GM10266 (cell line): ENCODE results near the gene SPINT1.

Experiments used
- DNase-seq: peaks from one replicate; pipeline ENCODE4 v3.0.0; 2012; ENCODE audit errors: extremely low spot score
- TF ChIP-seq, protein P1 (sequence below): IDR thresholded peaks from 2 replicates; pipeline ENCODE4 v1.5.1; 2012; ENCODE audit warnings: mild to moderate bottlenecking, low read depth; ENCODE audit not compliant: control insufficient read depth, insufficient read depth; ENCODE audit errors: missing control alignments

Gene SPINT1

DNA sequence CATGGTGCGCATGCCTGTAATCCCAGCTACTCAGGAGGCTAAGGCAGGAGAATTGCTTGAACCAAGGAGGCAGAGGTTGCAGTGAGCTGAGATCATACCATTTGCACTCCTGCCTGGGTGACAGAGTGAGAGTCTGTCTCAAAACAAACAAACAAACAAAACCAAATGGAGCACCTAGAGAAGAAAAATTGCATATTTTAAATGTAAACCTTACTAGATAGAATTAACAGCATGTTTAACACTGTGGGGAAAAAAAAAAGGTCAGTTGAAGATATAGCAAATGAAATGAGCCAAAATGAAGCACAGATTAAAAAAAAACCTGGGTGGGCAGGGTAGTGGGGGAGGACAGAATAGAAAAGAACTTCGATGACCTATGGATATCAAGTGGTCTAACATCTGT is 22.7 kb upstream of the SPINT1 start:
- TF ChIP-seq, protein P1, sequence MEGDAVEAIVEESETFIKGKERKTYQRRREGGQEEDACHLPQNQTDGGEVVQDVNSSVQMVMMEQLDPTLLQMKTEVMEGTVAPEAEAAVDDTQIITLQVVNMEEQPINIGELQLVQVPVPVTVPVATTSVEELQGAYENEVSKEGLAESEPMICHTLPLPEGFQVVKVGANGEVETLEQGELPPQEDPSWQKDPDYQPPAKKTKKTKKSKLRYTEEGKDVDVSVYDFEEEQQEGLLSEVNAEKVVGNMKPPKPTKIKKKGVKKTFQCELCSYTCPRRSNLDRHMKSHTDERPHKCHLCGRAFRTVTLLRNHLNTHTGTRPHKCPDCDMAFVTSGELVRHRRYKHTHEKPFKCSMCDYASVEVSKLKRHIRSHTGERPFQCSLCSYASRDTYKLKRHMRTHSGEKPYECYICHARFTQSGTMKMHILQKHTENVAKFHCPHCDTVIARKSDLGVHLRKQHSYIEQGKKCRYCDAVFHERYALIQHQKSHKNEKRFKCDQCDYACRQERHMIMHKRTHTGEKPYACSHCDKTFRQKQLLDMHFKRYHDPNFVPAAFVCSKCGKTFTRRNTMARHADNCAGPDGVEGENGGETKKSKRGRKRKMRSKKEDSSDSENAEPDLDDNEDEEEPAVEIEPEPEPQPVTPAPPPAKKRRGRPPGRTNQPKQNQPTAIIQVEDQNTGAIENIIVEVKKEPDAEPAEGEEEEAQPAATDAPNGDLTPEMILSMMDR, result no peak
- DNase-seq, result no peak

DNA sequence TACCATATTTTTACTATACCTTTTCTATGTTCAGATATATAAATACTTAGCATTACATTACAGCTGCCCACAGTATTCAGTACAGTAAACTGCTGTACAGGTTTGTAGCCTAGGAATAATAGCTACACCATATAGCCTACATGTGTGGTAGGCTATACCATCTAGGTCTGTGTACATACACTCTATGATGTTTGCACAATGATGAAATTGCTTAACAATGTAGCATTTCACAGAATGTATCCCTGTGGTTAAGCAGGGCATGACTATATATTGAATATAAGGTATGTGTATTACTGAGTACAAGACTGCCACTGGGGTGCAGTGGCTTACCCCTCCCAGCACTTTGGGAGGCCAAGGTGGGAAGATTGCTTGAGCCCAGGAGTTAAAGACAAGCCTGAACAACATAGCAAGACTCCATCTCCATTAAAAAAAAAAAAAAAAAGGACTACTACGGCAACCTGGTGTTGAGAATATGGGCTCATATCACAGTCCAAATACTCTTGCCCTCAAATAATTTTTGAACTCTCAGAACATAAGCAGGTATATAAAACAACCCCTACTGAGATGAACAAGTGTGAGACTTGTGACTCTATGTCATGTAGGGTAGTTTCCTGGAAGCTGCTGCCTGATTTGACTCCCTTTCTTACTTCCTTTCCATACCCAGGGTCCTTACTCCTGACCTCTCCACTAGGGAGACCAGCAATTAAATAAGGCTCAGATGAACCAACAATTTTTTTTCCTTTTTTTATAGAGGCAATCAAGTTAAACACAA is 20.1 kb upstream of the SPINT1 start:
- TF ChIP-seq, protein P1, result no peak
- no peak for DNase-seq

DNA sequence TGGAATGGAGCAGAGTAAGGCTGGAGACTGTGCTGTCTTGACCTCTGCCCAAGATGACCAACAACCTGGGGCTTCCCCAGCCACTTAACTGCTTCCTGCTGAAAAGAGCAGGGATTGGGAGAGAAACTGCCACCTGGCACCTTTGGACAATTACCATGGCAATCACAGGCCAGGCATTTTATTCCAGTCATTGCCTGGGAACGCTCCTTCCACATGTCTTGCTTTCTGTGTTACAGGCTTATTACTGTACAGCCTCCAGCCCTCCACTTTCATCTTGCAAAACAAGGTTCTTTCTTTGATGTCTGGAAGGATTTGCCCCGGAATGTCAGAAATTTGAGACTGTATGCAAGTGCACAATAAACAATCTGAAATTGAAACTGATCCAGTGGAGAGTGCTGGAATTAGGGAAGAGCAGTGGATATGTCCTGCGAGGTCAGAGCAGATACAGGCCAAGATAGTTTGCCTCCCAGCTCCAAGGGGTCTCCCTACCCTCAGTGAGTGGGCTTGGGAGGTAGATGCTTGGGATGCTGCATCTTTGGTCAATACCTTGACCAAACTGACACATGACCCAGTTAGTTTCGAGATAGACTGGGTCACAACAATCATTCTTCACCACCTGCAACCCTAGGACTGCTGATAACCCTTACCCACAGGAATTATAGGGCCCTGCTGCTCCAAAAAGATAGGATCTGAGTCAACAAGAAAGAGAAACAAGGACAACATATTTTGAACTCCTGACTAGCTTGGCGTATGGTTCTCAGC is 18.0 kb upstream of the SPINT1 start:
- TF ChIP-seq, protein P1, result no peak
- no peak for DNase-seq

DNA sequence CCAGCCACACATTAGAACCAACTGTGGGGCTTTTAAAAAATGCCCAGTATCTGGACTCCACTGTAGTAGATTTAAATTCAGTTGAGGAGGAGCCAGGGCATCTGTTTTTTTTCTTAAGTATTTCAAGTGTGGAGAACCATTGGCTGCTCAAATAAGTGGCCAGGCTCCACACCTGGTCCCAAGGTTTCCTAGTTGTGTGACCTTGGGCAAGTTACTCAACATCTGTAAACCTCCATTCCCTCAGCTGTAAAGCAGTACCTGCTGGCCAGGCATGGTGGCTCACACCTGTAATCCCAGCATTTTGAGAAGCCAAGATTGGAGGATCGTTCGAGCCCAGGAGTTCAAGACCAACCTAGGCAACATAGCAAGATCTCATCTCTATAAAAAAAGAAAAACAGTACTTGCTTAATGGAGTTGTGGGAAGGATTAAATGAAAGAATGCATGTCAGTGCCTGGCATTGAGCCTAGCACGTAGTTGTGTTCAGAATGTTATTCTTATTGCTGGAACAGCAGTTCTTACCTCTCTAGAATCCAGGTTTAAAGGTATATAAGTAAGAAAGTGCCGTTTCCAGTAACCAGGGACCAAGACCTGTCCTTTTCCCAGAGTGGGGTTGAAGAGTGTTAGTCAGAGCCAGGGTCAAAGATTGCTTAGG is 17.3 kb upstream of the SPINT1 start:
- no peak for DNase-seq
- TF ChIP-seq, protein P1, result no peak

DNA sequence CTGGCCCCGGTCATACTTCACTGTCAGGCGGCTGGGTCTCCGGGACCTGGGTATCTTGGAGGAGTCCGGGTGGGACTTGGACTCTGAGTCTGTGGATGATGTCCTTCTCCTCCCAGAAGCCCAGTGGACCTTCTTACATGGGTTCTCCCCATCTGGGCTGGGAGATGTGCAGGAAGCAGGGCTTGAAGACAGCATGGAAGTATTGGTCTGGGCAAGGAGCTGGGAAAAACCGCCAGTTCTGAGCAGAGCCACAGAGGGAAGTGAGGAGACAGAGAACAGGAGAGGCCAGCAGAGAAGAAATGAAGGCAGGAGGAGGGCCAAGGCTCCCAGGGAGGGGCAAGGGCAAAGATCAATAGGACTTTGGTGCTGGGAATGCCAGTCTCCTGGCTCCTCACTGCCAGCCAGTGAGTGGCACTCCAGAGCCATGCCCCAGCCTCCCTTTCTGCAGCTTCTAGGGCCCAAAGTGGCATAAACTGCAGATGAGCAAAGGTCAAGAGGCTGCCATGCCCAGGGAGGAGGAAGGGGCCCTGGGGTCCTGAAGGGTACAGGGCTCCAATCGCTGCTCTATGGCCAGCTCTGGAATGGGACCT is 15.3 kb upstream of the SPINT1 start, which contains the start of gene PPP1R14D:
TSS of gene PPP1R14D (minus strand) at position 262 of the 590 bp plus-strand sequence. CDS start at position 195, 67 bp downstream.
- TF ChIP-seq, protein P1, result no peak
- no peak for DNase-seq

DNA sequence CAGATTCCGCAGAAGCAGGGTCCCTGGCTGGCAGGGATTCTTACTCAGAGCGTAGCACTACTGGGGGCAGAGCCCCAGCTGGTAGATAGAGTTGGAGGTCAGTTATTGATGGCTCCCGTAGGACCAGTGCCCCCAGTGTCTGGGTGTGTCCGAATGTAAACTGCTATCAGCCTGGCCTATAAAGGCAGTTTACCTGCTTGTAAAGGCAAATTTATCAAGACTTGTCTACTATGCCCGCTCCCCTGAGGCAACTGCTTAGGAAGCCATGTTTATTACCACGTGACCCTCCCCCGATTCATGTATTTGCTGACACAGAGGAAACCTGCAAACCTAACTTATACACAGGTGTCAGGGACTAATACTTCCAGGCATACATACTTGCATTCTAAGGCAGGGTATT is 14.7 kb upstream of the SPINT1 start:
- no peak for DNase-seq
- TF ChIP-seq, protein P1, result no peak

DNA sequence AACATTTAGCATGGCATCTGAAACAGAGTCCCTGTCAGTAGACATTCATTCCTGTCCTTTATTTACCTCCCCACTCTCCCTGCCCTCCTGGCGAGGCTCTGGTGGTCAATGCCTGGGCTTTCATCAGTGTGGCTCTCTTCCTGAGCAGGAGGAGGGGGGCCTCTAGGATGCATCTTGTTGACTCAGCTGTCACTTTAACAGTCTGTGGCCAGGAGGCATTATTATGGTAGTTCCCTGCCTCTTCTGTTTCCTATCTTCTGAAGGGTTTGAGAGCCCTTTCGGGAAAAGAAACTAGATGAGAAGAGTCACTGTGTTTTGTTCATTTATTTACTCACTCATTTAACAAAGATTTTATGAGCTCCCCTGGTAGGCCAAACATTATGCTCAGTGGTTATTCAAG is 13.0 kb upstream of the SPINT1 start:
- TF ChIP-seq, protein P1, result no peak
- no peak for DNase-seq
